ENCODE results near the gene ADAMTSL1.

DNA sequence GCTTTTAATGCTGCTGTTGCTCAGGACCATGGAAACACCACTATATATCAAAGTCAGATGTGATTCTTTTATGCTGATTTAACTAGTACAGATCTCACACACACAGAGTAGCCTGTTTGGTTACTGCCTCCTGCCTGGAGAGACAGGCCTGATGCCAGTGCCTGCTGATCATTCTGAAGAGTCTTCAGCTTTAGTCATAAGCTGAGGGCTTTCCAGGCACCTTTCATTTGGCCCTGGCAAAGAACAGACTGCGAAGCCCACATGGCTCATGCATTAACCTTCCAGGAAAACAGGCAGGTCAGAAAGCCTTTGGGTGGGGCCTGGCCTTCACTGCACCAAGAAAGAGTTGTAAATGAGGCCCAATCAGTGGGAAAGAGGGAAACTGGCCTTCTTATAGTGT, 414.3 kb downstream of the ADAMTSL1 start:
- TF ChIP-seq, protein P1, sequence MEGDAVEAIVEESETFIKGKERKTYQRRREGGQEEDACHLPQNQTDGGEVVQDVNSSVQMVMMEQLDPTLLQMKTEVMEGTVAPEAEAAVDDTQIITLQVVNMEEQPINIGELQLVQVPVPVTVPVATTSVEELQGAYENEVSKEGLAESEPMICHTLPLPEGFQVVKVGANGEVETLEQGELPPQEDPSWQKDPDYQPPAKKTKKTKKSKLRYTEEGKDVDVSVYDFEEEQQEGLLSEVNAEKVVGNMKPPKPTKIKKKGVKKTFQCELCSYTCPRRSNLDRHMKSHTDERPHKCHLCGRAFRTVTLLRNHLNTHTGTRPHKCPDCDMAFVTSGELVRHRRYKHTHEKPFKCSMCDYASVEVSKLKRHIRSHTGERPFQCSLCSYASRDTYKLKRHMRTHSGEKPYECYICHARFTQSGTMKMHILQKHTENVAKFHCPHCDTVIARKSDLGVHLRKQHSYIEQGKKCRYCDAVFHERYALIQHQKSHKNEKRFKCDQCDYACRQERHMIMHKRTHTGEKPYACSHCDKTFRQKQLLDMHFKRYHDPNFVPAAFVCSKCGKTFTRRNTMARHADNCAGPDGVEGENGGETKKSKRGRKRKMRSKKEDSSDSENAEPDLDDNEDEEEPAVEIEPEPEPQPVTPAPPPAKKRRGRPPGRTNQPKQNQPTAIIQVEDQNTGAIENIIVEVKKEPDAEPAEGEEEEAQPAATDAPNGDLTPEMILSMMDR (IDR thresholded peaks at IDR 0.05) = no peak
- no peak for TF ChIP-seq ZFX (IDR thresholded peaks at IDR 0.05; ENCODE audit: borderline replicate concordance)

Measured in 22Rv1 (cell line).